Mesangial cell (primary cell): ENCODE data around the gene CCNK. TPM values are rescaled to one million over a fixed set of nuclear protein-coding genes. Genes with fewer than 3 reads are reported as not detected.

ENCODE experiments used
- total RNA-seq: library from RNA; depleted of rRNA; stranded (reverse); fragments of >200 nt; gene quantifications from 2 replicates; pipeline ENCODE4 v1.2.3, GENCODE V29; 2015

The CCNK gene
- 12.2 and 16.5 TPM in 2 replicates for total RNA-seq

DNA sequence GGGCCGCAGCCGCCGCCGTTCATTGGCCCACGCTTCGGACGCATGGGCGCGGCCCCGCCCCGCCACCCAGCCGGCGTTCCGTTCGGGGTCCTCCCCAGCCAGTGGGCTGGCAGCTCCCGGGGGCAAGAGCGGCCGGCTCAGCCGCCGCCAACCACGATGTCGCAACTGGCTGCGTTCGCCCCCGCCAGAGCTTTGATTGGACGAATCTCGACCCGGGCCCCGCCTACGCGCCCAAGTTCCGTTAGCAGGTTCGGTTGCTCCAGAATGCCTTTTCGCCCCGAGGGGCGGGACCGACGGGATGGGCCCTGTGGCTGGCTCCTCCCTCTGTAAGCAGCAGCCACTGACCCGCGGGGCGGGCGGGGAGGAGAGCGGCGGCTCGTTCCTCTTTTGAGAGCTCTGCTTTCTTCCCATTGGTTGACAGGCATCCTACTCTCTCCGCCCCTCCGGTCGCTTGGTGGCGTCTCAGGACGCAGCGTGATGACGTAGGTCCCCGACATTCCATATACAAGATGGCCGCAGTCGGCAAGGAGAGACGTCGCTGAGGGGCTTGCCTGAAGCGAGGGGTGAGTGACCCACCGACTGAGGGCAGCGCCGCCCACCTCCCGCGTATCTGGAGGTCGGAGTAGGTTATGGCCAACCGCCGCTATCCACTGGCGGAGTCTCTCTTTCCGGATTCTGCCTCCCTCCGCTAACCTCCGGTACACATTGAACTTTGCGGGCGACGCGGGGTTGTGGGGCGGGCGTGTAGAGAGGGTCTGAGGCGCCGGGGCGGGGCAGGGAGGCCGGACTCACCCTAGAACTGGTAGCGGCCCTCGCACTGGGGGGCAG is at the start of gene CCNK:
Gene CCNK (plus strand): TSS at position 493 of the 828 bp plus-strand sequence. CDS start 11,269 bp downstream, outside the sequence.

DNA sequence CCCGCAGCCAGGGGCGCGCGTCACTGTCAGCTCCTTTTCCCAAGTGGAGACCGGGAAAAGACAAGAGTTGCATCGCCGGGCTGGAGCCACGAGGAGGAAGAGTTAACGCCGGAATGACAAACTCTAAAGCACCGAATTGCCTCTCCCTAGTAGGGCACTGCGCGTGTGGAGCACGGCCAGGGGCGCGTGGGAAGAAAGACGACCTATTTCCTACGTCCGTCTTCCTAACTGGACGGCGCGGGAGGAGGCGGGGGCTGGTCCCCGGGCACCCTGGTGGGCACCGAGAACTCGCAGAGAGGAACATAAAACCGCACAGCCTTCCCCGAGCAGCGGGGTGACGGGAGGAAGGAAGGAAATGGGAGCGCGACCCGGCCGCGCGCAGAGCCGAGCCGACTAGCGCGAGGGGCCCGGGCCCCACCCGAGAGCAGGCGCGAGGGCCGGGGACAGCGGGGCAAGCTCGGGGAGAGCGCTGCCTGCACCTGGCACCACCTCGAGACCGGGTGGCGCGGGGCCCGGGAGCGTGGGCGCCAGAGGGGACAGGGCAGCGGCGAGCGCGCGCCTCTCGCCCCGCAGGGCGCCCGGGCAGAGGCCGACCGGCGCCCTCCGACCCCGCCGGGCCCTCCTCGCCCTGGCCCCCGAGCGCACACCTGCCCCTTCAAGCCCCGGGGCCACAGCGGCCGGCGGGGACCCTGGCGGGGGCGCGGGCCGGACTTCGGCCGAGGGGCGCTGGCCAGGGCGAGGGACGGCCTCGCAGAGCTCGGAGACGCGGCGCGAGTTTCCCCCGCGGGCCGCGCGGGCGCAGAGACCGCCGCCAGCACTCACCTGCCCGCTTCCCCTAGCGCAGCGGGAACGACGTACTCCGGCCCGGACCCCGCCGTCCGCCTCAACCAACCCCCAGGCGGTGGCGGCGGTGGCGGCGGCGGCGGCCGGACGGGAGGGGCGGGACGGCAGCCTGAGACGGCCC is 1.0 kb upstream of the CCNK start, which contains the start of gene SETD3:
Gene SETD3 (minus strand): TSS at position 954 of the 964 bp plus-strand sequence. CDS start 15,054 bp downstream, outside the sequence.

Other genes with a start within 250 kb of the CCNK start
- 0.16 and 0.38 TPM in 2 replicates for gene BCL11B, start 209.2 kb upstream of the CCNK start, total RNA-seq
- gene SETD3, start 550 bp upstream of the CCNK start, total RNA-seq = 22.7 and 26.7 TPM in 2 replicates
- 23.7 and 33.9 TPM in 2 replicates for gene CCDC85C, start 122.8 kb downstream of the CCNK start, total RNA-seq
- gene HHIPL1, start 163.7 kb downstream of the CCNK start, total RNA-seq = 0.81 and 3.0 TPM in 2 replicates
- under 0.01 TPM in 1 of 2 replicates, not detected in the other for gene CYP46A1, start 202.9 kb downstream of the CCNK start, total RNA-seq